GM12873 (cell line): ENCODE results near the gene SMIM20.

ENCODE experiments used
- CTCF ChIP-seq: IDR thresholded peaks from 2 replicates; pipeline ENCODE4 v1.5.1; 2012; ENCODE audit warnings: low read depth, mild to moderate bottlenecking, moderate library complexity, low read length, control low read depth; ENCODE audit not compliant: insufficient read depth; ENCODE audit errors: missing control alignments

Gene SMIM20

GRCh38 chr4:25875281-25875745 is 38.7 kb upstream of the SMIM20 start:
- TF ChIP-seq CTCF: no peak

GRCh38 chr4:25878676-25879075 is 35.3 kb upstream of the SMIM20 start:
- TF ChIP-seq CTCF: no peak

- TF ChIP-seq CTCF: no peak
Measured at GRCh38 chr4:25879091-25879584, 34.9 kb upstream of the SMIM20 start.

GRCh38 chr4:25879587-25879986 is 34.4 kb upstream of the SMIM20 start:
- no peak for TF ChIP-seq CTCF

GRCh38 chr4:25879991-25880651 is 33.9 kb upstream of the SMIM20 start:
- TF ChIP-seq CTCF: no peak

- no peak for TF ChIP-seq CTCF
Measured at GRCh38 chr4:25881193-25881592, 32.8 kb upstream of the SMIM20 start.

- no peak for TF ChIP-seq CTCF
Measured at GRCh38 chr4:25882226-25882625, 31.8 kb upstream of the SMIM20 start.
